T-helper 17 cell (primary cell): ENCODE data around the gene SCAPER. TPM values are rescaled to one million over a fixed set of nuclear protein-coding genes. Genes with fewer than 3 reads are reported as not detected.
"Not testable (repeated sequence)": the region's sequence is repeated elsewhere in the genome, so short reads cannot be mapped to it uniquely, and the experiment has no call there.

Experiments
- ATAC-seq: fragments of 150-1000 bp; cut with Tn5 transposase; 2 replicates; pipeline ENCODE4 v1.10.0; 2021; ENCODE audit warnings: mild to moderate bottlenecking, moderate library complexity
- DNase-seq, 3 donors: peaks; one replicate each; pipeline versions ENCODE4 v3.0.0 to v3.0.0-alpha.2; 2020 to 2021
- H3K9me3 ChIP-seq: one replicate; pipeline ENCODE4 v1.7.0; 2013; ENCODE audit warnings: low read length, mild to moderate bottlenecking; ENCODE audit not compliant: control insufficient read depth, poor library complexity, severe bottlenecking
- H3K27ac Mint-ChIP-seq: one replicate; pipeline ENCODE4 v1.8.0; 2022; ENCODE audit warnings: mild to moderate bottlenecking, moderate library complexity, mixed read lengths
- H3K27me3 Mint-ChIP-seq: one replicate; pipeline ENCODE4 v1.8.0; 2022; ENCODE audit warnings: mixed read lengths
- H3K36me3 Mint-ChIP-seq: one replicate; pipeline ENCODE4 v1.8.0; 2022; ENCODE audit warnings: low read depth, mixed read lengths
- H3K4me1 Mint-ChIP-seq: one replicate; pipeline ENCODE4 v1.8.0; 2022; ENCODE audit warnings: mild to moderate bottlenecking, mixed read lengths
- H3K4me3 Mint-ChIP-seq: one replicate; pipeline ENCODE4 v1.8.0; 2022; ENCODE audit warnings: mild to moderate bottlenecking, moderate library complexity, mixed read lengths
- total RNA-seq, 4 donors: library from RNA in 2 of 4; stranded (reverse) in 2 of 4; gene quantifications; one replicate each; pipeline ENCODE4 v1.2.3 and lab custom pipeline; 2022 to 2026

Gene SCAPER
- total RNA-seq, 2 donors from 2014 or later: 33.7 to 36.6 TPM

DNA sequence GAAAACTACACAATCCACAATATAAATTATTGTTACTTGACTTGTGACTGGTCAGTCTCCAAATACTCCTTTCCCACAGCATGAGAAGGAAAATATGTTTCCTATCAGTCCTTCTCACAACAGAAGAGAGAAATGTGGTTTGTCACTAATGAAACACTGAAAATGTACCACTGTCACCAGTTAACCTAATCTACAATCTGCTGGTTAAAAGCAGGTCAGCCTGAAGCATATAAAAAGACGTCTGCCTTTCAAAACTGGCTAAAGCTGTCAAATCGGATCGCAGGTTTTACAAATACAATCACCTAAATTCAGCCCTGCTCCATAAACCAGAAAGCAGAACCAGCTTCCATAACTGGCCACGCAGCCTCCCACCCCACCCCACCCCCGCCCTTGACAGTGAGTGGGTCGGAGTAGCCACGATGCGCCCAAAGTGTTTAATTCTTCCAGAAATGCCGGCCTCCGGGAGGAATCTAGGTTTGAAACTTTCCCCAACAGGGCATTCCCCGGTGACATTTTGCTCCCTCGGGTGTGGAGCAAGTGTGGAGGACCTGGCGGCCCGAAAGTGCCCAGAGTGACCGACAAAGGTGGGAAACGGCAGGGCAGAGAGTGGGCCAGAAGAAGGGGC, 594.6 kb downstream of the SCAPER start:
- DNase-seq: no peak
- peak overlapping the region; percentile 90 for H3K4me3 Mint-ChIP-seq
- H3K27ac Mint-ChIP-seq: peak overlapping the region; percentile 76
- H3K9me3 ChIP-seq: no peaks in the 10 kb centered on the region
- no peaks in the 10 kb centered on the region for H3K27me3 Mint-ChIP-seq
- peak; percentile 4 for ATAC-seq
- peaks cover 21% of the 10 kb centered on the region for H3K4me1 Mint-ChIP-seq
- H3K36me3 Mint-ChIP-seq: no peaks in the 10 kb centered on the region

DNA sequence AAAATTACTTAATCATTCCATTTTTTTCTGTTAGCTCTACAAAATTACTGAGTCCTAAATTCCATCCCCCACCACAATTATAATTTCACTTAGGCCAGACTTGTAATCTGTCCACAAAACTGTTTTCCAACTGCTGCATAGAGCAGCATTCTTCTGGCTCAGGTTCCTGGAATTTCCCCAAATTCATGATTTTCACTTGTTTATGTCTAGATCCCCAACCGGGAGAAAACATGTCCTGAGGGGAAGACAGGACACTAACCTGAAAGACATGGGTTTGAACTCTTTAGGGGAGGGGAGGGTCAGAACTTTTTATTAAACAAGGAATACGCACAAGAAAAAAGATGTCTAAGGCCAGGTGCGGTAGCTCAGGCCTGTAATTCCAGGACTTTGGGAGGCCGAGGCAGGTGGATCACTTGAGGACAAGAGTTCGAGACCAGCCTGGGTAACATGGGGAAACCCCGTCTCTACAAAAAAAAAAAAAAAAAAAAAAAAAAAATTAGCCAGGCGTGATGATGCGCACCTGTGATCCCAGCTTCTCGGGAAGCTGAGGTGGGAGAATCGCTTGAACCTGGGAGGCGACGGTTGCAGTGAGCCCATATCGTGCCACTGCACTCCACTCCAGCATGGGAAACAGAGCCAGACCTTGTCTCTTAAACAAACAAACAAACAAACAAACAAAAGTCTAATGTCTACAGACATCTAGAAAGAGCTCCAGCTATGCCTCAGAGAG, 595.4 kb downstream of the SCAPER start:
- Mint-ChIP-seq H3K36me3 (no peaks in the 10 kb centered on the region), H3K4me1 (peaks cover 22% of the 10 kb centered on the region), H3K27me3 (no peaks in the 10 kb centered on the region), H3K4me3 (peak overlapping the region; percentile 90), H3K27ac (peak overlapping the region; percentile 76)
- no peak for DNase-seq
- H3K9me3 ChIP-seq: no peaks in the 10 kb centered on the region
- no peak for ATAC-seq

DNA sequence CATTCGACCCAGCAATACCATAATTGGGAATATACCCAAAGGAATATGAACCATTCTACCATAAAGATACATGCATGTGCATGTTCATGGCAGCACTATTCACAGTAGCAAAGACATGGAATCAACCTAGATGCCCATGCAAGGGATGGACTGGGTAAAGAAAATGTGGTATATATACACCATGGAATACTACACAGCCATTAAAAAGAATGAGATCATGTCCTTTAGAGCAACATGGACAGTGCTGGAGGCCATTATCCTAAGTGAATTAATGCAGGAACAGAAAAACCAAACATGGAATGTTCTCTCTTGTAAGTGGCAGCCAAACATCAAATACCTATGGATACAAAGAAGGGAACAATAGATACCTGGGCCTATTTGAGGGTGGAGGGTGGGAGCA, 601.2 kb downstream of the SCAPER start:
- Mint-ChIP-seq H3K4me3 (no peak overlapping the region), H3K36me3 (no peaks in the 10 kb centered on the region), H3K4me1 (peaks cover 24% of the 10 kb centered on the region), H3K27ac (no peak overlapping the region), H3K27me3 (no peaks in the 10 kb centered on the region)
- DNase-seq: no peak
- ATAC-seq: no peak
- H3K9me3 ChIP-seq: no peaks in the 10 kb centered on the region

DNA sequence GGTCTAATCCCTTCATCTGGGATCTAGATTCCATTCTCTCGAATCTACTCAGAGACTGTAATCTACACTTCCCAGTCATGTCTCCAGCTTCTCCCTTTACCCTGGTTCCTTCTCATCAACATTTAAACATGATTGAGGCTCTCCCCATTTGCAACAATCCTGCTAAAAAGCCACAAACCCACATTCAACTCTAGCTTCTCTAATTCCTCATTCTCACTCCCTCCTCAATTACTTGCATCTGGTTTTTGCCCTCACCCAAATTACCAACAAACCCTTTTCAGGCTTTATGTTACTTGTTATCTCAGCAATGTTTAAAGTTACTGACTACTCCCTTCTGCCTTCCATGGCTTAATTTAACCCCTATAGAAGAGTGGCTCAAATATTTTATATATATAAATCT, 605.4 kb downstream of the SCAPER start:
- ATAC-seq (no peak), DNase-seq (no peak)
- H3K4me3 Mint-ChIP-seq: no peak overlapping the region
- H3K36me3 Mint-ChIP-seq: peaks cover 3% of the 10 kb centered on the region
- peaks cover 24% of the 10 kb centered on the region for H3K4me1 Mint-ChIP-seq
- no peak overlapping the region for H3K27ac Mint-ChIP-seq
- no peaks in the 10 kb centered on the region for H3K9me3 ChIP-seq
- no peaks in the 10 kb centered on the region for H3K27me3 Mint-ChIP-seq

DNA sequence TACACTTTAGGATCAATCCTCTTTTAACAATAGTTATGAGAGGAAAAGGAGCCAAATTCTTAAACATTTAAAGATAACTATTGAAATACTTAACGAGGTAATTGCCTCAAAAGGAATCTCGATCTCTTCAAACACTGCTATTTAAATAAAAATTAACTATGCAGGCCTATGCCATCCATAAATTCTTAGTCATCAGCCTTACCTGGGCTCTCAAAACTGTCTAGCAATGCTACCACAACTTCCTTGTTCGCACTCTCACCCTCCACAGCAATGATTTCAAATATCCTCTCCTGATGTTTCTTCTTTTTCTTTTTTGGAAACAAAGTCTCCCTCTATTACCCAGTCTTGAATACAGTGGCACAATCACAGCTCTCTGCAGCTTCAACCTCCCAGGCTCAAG, 606.2 kb downstream of the SCAPER start:
- Mint-ChIP-seq H3K36me3 (peaks cover 3% of the 10 kb centered on the region), H3K27me3 (no peaks in the 10 kb centered on the region), H3K27ac (no peak overlapping the region), H3K4me1 (peaks cover 27% of the 10 kb centered on the region), H3K4me3 (no peak overlapping the region)
- no peaks in the 10 kb centered on the region for H3K9me3 ChIP-seq
- no peak for DNase-seq
- ATAC-seq: no peak

DNA sequence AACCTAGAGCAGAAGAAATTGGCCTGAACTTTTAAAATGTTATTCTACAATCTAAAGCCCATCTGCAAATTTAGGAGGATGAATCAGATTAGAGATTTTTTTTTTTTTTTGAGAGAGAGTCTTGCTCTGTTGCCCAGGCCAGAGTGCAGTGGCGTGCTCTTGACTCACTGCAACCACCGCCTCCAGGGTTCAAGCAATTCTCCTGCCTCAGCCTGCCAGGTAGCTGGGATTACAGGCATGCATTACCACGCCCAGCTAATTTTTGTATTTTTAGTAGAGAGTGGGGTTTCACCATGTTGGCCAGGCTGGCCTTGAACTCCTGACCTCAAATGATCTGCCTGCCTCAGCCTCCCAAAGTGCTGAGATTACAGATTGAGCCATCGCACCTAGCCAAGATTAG, 607.2 kb downstream of the SCAPER start:
- H3K36me3 Mint-ChIP-seq, H3K4me3 Mint-ChIP-seq, H3K27me3 Mint-ChIP-seq, H3K9me3 ChIP-seq, H3K27ac Mint-ChIP-seq, DNase-seq, ATAC-seq: not testable (repeated sequence)
- H3K4me1 Mint-ChIP-seq: peaks cover 23% of the 10 kb centered on the region

Other genes with a start within 250 kb of the SCAPER start
- gene RCN2, start 26.4 kb upstream of the SCAPER start, total RNA-seq: 10 to 100 TPM; 16.2 to 17.1 TPM
- gene PSTPIP1, start 89.8 kb upstream of the SCAPER start, total RNA-seq: 100 to 1,000 TPM; 115 to 129 TPM
- gene TSPAN3, start 165.8 kb upstream of the SCAPER start, total RNA-seq: 10 to 100 TPM; 10.6 to 11.0 TPM